Kidney (tissue), 14 donors: ENCODE measurements around the gene BLOC1S4. TPM values are rescaled to one million over a fixed set of nuclear protein-coding genes. Genes with fewer than 3 reads are reported as not detected.
"Not testable (repeated sequence)": the region's sequence is repeated elsewhere in the genome, so short reads cannot be mapped to it uniquely, and the experiment has no call there.

Experiments used
- DNase-seq, 5 donors: peaks; one replicate each; pipeline ENCODE4 v3.0.0-alpha.2; 2013 to 2020
- FAIRE-seq: peaks from 2 replicates; lab custom pipeline; 2012; peaks lifted over from hg19 to GRCh38; lab: Jason Lieb, UNC
- H3K27ac ChIP-seq, 2 donors: one replicate each; pipeline ENCODE4 v1.7.0; 2013; ENCODE audit warnings: low read depth in 2 of 2, low read length in 2 of 2, inconsistent platforms in 1 of 2
- H3K27me3 ChIP-seq: one replicate; pipeline ENCODE4 v1.7.1; 2013; ENCODE audit warnings: low read length, inconsistent platforms; ENCODE audit not compliant: control insufficient read depth, insufficient read depth
- H3K36me3 ChIP-seq, 3 donors: one replicate each; pipeline versions ENCODE4 v1.7.0 to v1.7.1; 2013; ENCODE audit warnings: low read length in 3 of 3, control low read depth in 1 of 3, inconsistent platforms in 1 of 3; ENCODE audit not compliant: insufficient read depth in 3 of 3, control insufficient read depth in 2 of 3
- H3K4me1 ChIP-seq, 3 donors: one replicate each; pipeline versions ENCODE4 v1.7.0 to v1.7.1; 2013; ENCODE audit warnings: low read length in 3 of 3, inconsistent platforms in 1 of 3, low read depth in 1 of 3; ENCODE audit not compliant: control insufficient read depth in 2 of 3, insufficient read depth in 2 of 3
- H3K4me3 ChIP-seq, 3 donors: one replicate each; pipeline versions ENCODE4 v1.7.0 to v1.8.1; 2013; ENCODE audit warnings: low read length in 3 of 3, control low read depth in 1 of 3, inconsistent platforms in 1 of 3
- H3K9ac ChIP-seq, 3 donors: one replicate each; pipeline versions ENCODE4 v1.7.0 to v1.7.1; 2013; ENCODE audit warnings: low read length in 3 of 3, control low read depth in 1 of 3, inconsistent platforms in 1 of 3
- H3K9me3 ChIP-seq, 3 donors: one replicate each; pipeline versions ENCODE4 v1.7.0 to v1.7.1; 2013; ENCODE audit warnings: low read length in 3 of 3, control low read depth in 1 of 3, inconsistent platforms in 1 of 3; ENCODE audit not compliant: control insufficient read depth in 2 of 3, insufficient read depth in 1 of 3
- CTCF ChIP-seq: IDR thresholded peaks from 3 replicates; pipeline ENCODE4 v1.5.1; 2012; ENCODE audit warnings: mild to moderate bottlenecking, moderate library complexity, borderline replicate concordance; ENCODE audit not compliant: insufficient read depth; ENCODE audit errors: extremely low read depth
- intact Hi-C: fragments of 100-400 bp; cut with DNase I; formaldehyde crosslinking; loops from one replicate; pipeline ENCODE4 v1.11.1; 2022
- polyA plus RNA-seq: library from polyadenylated mRNA; stranded (reverse); fragments of 350-450 nt; fragmentation: Illumina TruSeq; extraction: RNeasy Lipid Tissue Mini Kit (QIAGEN cat#74804); gene quantifications from one replicate; pipeline ENCODE4 v1.2.3, GENCODE V29; 2014; ENCODE audit warnings: low read depth, low replicate concordance; ENCODE audit not compliant: insufficient read depth
- total RNA-seq: library from RNA; stranded (reverse); fragmentation: NEBNext Ultra II Directional; extraction: Animal tissue kit (Norgen Biotek cat#: 25700); gene quantifications from one replicate; pipeline ENCODE4 v1.2.1, GENCODE V29; 2021
- donor health status: control.
- donor health status: control.
- donor health status: control.
- donor health status: control.
- donor health status: control.
- donor health status: DM: yes; HTN: yes; CAD: no.
- donor health status: Normal renal cell carcinoma (clear cell type).

BLOC1S4 gene
- total and polyA plus RNA-seq, 2 donors from 2014 or later: 12.3 to 14.2 TPM

- no peak for DNase-seq
- FAIRE-seq: no peak
- H3K4me1 ChIP-seq: peaks cover 6 to 21% (median 14%) of the 10 kb centered on the region in 3 donors
- intact Hi-C loops: no loop called here
- H3K27ac ChIP-seq: no peak overlapping the region
- no peaks in the 10 kb centered on the region for H3K9me3 ChIP-seq
- H3K9ac ChIP-seq: no peak overlapping the region
- no peak for TF ChIP-seq CTCF
- no peaks in the 10 kb centered on the region for H3K27me3 ChIP-seq
- no peak overlapping the region for H3K4me3 ChIP-seq
- peaks cover 0 to 2% (median 0%) of the 10 kb centered on the region in 3 donors for H3K36me3 ChIP-seq
These were observed 44.3 kb upstream of the BLOC1S4 start for GRCh38 chr4:6671648-6672047.

- Histone ChIP-seq H3K27me3 (no peaks in the 10 kb centered on the region), H3K4me1 (peaks cover 6 to 23% (median 14%) of the 10 kb centered on the region in 3 donors), H3K27ac (no peak overlapping the region), H3K36me3 (peaks cover 0 to 2% (median 0%) of the 10 kb centered on the region in 3 donors), H3K4me3 (no peak overlapping the region), H3K9me3 (no peaks in the 10 kb centered on the region), H3K9ac (no peak overlapping the region)
- FAIRE-seq: no peak
- no peak for DNase-seq
- intact Hi-C loops: no loop called here
- TF ChIP-seq CTCF: no peak
These were observed 43.8 kb upstream of the BLOC1S4 start for GRCh38 chr4:6672131-6672530.

DNA sequence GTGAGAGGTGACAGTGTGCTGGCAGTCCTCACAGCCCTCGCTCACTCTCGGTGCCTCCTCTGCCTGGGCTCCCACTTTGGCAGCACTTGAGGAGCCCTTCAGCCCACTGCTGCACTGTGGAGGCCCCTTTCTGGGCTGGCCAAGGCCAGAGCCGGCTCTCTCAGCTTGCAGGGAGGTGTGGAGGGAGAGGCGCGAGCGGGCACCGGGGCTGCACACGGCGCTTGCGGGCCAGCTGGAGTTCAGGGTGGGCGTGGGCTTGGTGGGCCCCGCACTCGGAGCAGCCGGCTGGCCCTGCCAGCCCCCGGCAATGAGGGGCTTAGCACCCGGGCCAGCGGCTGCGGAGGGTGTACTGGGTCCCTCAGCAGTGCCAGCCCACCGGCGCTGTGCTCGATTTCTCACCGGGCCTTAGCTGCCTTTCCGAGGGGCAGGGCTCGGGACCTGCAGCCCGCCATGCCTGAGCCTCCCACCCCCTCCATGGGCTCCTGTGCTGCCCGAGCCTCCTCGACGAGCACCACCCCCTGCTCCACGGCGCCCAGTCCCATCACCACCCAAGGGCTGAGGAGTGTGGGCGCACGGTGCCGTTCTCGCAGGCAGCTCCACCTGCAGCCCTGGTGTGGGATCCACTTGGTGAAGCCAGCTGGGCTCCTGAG is 43.3 kb upstream of the BLOC1S4 start:
- peaks cover 6 to 23% (median 14%) of the 10 kb centered on the region in 3 donors for H3K4me1 ChIP-seq
- H3K27ac ChIP-seq, H3K9me3 ChIP-seq, H3K9ac ChIP-seq, H3K36me3 ChIP-seq, H3K27me3 ChIP-seq, H3K4me3 ChIP-seq, intact Hi-C loops, FAIRE-seq: not testable (repeated sequence)
- DNase-seq: peak in 1 of 5 donors; percentile 76

GRCh38 chr4:6673191-6673659 is 42.7 kb upstream of the BLOC1S4 start:
- H3K9me3 ChIP-seq, FAIRE-seq, H3K27me3 ChIP-seq, intact Hi-C loops, H3K36me3 ChIP-seq: not testable (repeated sequence)
- DNase-seq: peak in 2 of 5 donors; percentile 52 to 54
- peak overlapping the region; percentile 77 to 82 for H3K27ac ChIP-seq
- H3K4me3 ChIP-seq: peak overlapping the region; percentile 68 to 94 (median 85)
- peak overlapping the region; percentile 67 to 89 (median 71) for H3K9ac ChIP-seq
- peaks cover 6 to 23% (median 14%) of the 10 kb centered on the region in 3 donors for H3K4me1 ChIP-seq
